ENCODE data around the gene MARCHF10.

The MARCHF10 gene

DNA sequence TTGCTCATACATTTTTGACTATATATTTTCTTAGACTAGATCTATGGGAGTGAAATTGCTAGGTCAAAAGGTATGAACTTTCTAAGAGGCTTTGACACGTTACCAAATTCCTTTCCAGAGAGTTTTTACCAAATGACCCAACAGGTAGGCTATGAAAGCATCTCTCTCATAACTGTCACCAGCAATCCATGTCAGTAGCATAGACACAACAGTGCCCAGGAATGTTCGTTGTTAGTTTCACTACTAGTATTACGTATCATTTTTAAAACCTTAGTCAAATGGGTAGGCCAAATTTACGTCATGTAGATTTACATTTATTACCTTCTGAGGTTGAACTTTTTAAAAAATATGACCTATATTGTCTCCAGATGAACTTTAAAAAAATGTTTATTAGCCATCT lies 66.8 kb downstream of the MARCHF10 start:
- H3K36me3 ChIP-seq (ENCODE audit: control insufficient read depth, insufficient read depth, low read length), result no peaks in the 10 kb centered on the region
- WGBS, 2 experiments, result 97% methylated on average over 4 of the region's 4 CpGs
- no peaks in the 10 kb centered on the region for H3K4me1 ChIP-seq (ENCODE audit: control insufficient read depth, insufficient read depth, low read length)
- H3K9me3 ChIP-seq (ENCODE audit: control insufficient read depth, low read length), result no peaks in the 10 kb centered on the region
- no peak overlapping the region for H3K27ac ChIP-seq (ENCODE audit: insufficient read depth, low read depth, low read length, poor library complexity, severe bottlenecking)
- H3K4me3 ChIP-seq (ENCODE audit: insufficient read depth, low read depth, low read length), result no peak overlapping the region
- H3K27me3 ChIP-seq (ENCODE audit: control insufficient read depth, insufficient read depth, low read length, poor library complexity, severe bottlenecking), result no peaks in the 10 kb centered on the region

DNA sequence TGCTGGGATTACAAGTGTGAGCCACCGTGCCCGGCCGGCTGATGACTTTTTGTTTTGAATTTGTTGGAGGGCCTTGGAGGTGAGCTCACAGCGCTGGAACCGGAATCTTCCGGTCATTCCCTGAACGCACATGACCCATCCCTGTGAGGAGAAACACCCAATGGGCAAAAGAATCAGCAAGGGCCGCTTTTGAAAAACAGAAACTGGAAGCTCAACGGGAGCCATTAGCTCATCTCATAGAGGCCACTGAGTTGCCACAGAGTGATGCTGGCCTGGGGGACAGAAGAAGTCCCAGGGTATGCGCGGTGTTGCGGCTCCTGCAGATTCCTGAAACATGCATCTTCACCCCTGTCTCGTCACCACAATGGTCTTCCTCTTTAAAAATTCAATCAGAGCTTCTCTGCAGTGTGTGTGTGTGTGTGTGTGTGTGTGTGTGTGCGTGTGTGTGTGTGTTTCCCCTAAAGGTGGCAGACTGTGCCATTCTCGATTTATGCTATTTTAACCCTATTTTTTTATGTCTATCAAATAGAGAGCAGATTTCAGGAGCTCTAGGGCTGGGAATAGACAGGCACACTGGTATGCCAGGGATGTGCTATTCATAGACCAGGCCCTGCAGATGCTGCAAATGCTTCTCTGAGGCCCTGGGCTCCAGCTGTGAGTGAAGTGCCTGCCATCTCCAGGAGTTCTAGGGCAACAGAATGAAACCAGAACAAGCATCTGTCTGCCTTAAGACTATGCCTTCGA lies 68.3 kb downstream of the MARCHF10 start:
- Histone ChIP-seq H3K4me3 (ENCODE audit: insufficient read depth, low read depth, low read length) (no peak overlapping the region), H3K27ac (ENCODE audit: insufficient read depth, low read depth, low read length, poor library complexity, severe bottlenecking) (no peak overlapping the region), H3K4me1 (ENCODE audit: control insufficient read depth, insufficient read depth, low read length) (no peaks in the 10 kb centered on the region), H3K27me3 (ENCODE audit: control insufficient read depth, insufficient read depth, low read length, poor library complexity, severe bottlenecking) (no peaks in the 10 kb centered on the region), H3K36me3 (ENCODE audit: control insufficient read depth, insufficient read depth, low read length) (no peaks in the 10 kb centered on the region), H3K9me3 (ENCODE audit: control insufficient read depth, low read length) (no peaks in the 10 kb centered on the region)
- 87 to 89% methylated on average over 14 to 16 of the region's 16 CpGs for WGBS, 2 experiments

DNA sequence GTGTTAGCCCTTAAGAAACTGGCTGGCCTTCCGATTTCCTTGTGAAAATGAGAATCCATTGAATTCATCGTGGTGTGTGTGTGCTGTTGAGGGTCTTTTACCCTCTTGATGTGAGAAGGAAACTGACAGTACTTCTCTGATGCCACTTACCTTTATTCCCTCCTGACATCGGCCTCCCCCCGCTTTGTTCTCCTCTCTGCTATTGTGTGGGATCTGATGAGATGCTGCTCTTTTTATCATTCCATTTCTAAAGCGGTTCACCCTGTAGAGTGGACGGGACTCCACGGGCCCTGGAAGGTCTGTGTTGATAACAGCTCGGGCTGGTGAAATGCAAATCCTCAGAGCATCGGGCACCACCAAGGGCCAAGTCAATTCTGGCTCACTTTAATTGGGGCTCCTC lies 69.8 kb downstream of the MARCHF10 start:
- Histone ChIP-seq H3K9me3 (ENCODE audit: control insufficient read depth, low read length) (no peaks in the 10 kb centered on the region), H3K27ac (ENCODE audit: insufficient read depth, low read depth, low read length, poor library complexity, severe bottlenecking) (no peak overlapping the region), H3K36me3 (ENCODE audit: control insufficient read depth, insufficient read depth, low read length) (no peaks in the 10 kb centered on the region), H3K27me3 (ENCODE audit: control insufficient read depth, insufficient read depth, low read length, poor library complexity, severe bottlenecking) (no peaks in the 10 kb centered on the region), H3K4me3 (ENCODE audit: insufficient read depth, low read depth, low read length) (no peak overlapping the region), H3K4me1 (ENCODE audit: control insufficient read depth, insufficient read depth, low read length) (no peaks in the 10 kb centered on the region)
- WGBS, 2 experiments, result 77 to 82% methylated on average over 9 of the region's 9 CpGs

- Histone ChIP-seq H3K9me3 (ENCODE audit: control insufficient read depth, low read length) (no peaks in the 10 kb centered on the region), H3K4me3 (ENCODE audit: insufficient read depth, low read depth, low read length) (no peak overlapping the region), H3K27me3 (ENCODE audit: control insufficient read depth, insufficient read depth, low read length, poor library complexity, severe bottlenecking) (no peaks in the 10 kb centered on the region), H3K36me3 (ENCODE audit: control insufficient read depth, insufficient read depth, low read length) (no peaks in the 10 kb centered on the region), H3K27ac (ENCODE audit: insufficient read depth, low read depth, low read length, poor library complexity, severe bottlenecking) (no peak overlapping the region), H3K4me1 (ENCODE audit: control insufficient read depth, insufficient read depth, low read length) (no peaks in the 10 kb centered on the region)
- WGBS, 2 experiments, result 92 to 95% methylated on average over 8 of the region's 8 CpGs
These were observed 70.6 kb downstream of the MARCHF10 start for GRCh38 chr17:62737513-62737912.

- Histone ChIP-seq H3K27ac (ENCODE audit: insufficient read depth, low read depth, low read length, poor library complexity, severe bottlenecking) (no peak overlapping the region), H3K4me3 (ENCODE audit: insufficient read depth, low read depth, low read length) (no peak overlapping the region), H3K4me1 (ENCODE audit: control insufficient read depth, insufficient read depth, low read length) (no peaks in the 10 kb centered on the region), H3K27me3 (ENCODE audit: control insufficient read depth, insufficient read depth, low read length, poor library complexity, severe bottlenecking) (no peaks in the 10 kb centered on the region), H3K9me3 (ENCODE audit: control insufficient read depth, low read length) (no peaks in the 10 kb centered on the region), H3K36me3 (ENCODE audit: control insufficient read depth, insufficient read depth, low read length) (no peaks in the 10 kb centered on the region)
- 78% methylated on average over 7 of the region's 7 CpGs for WGBS, 2 experiments
These were observed 73.0 kb downstream of the MARCHF10 start for GRCh38 chr17:62735044-62735651.

DNA sequence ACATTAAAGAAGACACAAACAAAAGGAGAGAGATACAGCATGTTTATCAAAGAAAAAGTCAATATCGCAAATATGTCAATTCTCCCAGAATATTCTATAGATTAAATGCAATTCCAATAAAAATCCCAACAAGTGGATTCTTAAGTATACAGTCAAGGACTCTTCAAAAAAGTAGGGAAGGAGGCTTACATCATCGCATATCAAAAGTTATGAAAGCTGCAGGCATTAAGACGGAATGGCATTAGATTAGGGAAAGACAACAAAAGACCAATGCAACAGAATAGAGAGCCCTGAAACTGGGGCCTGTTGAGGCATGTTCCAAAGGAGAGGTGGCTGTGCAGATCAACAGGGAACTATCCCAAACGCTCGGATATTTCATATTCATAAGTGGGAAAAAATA lies 76.0 kb downstream of the MARCHF10 start:
- H3K27me3 ChIP-seq (ENCODE audit: control insufficient read depth, insufficient read depth, low read length, poor library complexity, severe bottlenecking), result no peaks in the 10 kb centered on the region
- no peak overlapping the region for H3K27ac ChIP-seq (ENCODE audit: insufficient read depth, low read depth, low read length, poor library complexity, severe bottlenecking)
- H3K4me3 ChIP-seq (ENCODE audit: insufficient read depth, low read depth, low read length), result no peak overlapping the region
- 85 to 92% methylated on average over 5 of the region's 5 CpGs for WGBS, 2 experiments
- no peaks in the 10 kb centered on the region for H3K4me1 ChIP-seq (ENCODE audit: control insufficient read depth, insufficient read depth, low read length)
- H3K36me3 ChIP-seq (ENCODE audit: control insufficient read depth, insufficient read depth, low read length), result no peaks in the 10 kb centered on the region
- no peaks in the 10 kb centered on the region for H3K9me3 ChIP-seq (ENCODE audit: control insufficient read depth, low read length)

GRCh38 chr17:62727916-62728672 lies 80.0 kb downstream of the MARCHF10 start:
- Histone ChIP-seq H3K27ac (ENCODE audit: insufficient read depth, low read depth, low read length, poor library complexity, severe bottlenecking) (no peak overlapping the region), H3K27me3 (ENCODE audit: control insufficient read depth, insufficient read depth, low read length, poor library complexity, severe bottlenecking) (no peaks in the 10 kb centered on the region), H3K4me3 (ENCODE audit: insufficient read depth, low read depth, low read length) (no peak overlapping the region), H3K36me3 (ENCODE audit: control insufficient read depth, insufficient read depth, low read length) (no peaks in the 10 kb centered on the region), H3K9me3 (ENCODE audit: control insufficient read depth, low read length) (no peaks in the 10 kb centered on the region), H3K4me1 (ENCODE audit: control insufficient read depth, insufficient read depth, low read length) (peaks cover 6% of the 10 kb centered on the region)
- WGBS, 2 experiments, result 80 to 84% methylated on average over 6 of the region's 6 CpGs

GRCh38 chr17:62725791-62726249 lies 82.3 kb downstream of the MARCHF10 start:
- Histone ChIP-seq H3K4me3 (ENCODE audit: insufficient read depth, low read depth, low read length) (no peak overlapping the region), H3K36me3 (ENCODE audit: control insufficient read depth, insufficient read depth, low read length) (no peaks in the 10 kb centered on the region), H3K4me1 (ENCODE audit: control insufficient read depth, insufficient read depth, low read length) (peaks cover 6% of the 10 kb centered on the region), H3K27me3 (ENCODE audit: control insufficient read depth, insufficient read depth, low read length, poor library complexity, severe bottlenecking) (no peaks in the 10 kb centered on the region), H3K27ac (ENCODE audit: insufficient read depth, low read depth, low read length, poor library complexity, severe bottlenecking) (no peak overlapping the region), H3K9me3 (ENCODE audit: control insufficient read depth, low read length) (no peaks in the 10 kb centered on the region)
- 93 to 94% methylated on average over 4 of the region's 5 CpGs for WGBS, 2 experiments

DNA sequence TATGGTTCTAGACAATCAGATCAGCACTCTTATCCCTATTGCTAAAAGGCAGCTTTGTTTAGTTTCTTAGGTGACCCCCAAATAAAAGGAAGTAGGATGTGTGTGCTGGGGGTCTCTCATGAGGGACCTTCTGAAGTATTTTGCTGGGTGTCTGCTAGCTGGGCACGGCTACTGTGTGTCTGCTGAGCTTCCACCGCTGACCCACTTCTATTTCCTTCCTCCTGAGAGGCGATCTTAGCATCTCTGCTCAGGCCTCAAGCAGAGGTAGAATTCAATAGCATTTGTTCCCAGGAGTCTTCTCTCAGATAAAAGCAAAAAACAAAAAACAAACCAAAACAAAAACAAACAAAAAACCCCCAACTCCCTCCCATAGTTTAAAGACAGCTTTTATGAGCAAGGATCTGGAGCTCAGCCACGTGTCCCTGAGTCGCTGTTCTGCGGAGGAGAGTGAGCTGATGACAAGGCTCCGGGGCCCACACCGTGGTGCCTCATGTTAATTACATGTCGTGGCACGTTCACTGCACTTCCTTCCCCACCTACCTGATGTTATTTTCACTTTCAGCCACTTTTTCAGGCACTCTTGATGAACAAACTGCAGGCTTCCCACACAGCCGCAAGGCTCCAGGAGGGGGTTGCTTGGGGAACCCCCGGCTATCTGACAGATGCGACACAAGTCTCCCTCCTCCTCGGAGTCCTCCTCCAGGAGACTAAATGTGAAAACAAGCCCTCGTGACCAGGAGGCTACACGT lies 83.5 kb downstream of the MARCHF10 start:
- H3K4me3 ChIP-seq (ENCODE audit: insufficient read depth, low read depth, low read length), result no peak overlapping the region
- WGBS, 2 experiments, result 72 to 76% methylated on average over 16 of the region's 16 CpGs
- H3K4me1 ChIP-seq (ENCODE audit: control insufficient read depth, insufficient read depth, low read length), result peaks cover 6% of the 10 kb centered on the region
- no peaks in the 10 kb centered on the region for H3K36me3 ChIP-seq (ENCODE audit: control insufficient read depth, insufficient read depth, low read length)
- H3K27me3 ChIP-seq (ENCODE audit: control insufficient read depth, insufficient read depth, low read length, poor library complexity, severe bottlenecking), result no peaks in the 10 kb centered on the region
- no peaks in the 10 kb centered on the region for H3K9me3 ChIP-seq (ENCODE audit: control insufficient read depth, low read length)
- H3K27ac ChIP-seq (ENCODE audit: insufficient read depth, low read depth, low read length, poor library complexity, severe bottlenecking), result no peak overlapping the region

GRCh38 chr17:62723842-62724241 lies 84.3 kb downstream of the MARCHF10 start:
- H3K4me3 ChIP-seq (ENCODE audit: insufficient read depth, low read depth, low read length), result no peak overlapping the region
- H3K27ac ChIP-seq (ENCODE audit: insufficient read depth, low read depth, low read length, poor library complexity, severe bottlenecking), result no peak overlapping the region
- peaks cover 6% of the 10 kb centered on the region for H3K4me1 ChIP-seq (ENCODE audit: control insufficient read depth, insufficient read depth, low read length)
- no peaks in the 10 kb centered on the region for H3K27me3 ChIP-seq (ENCODE audit: control insufficient read depth, insufficient read depth, low read length, poor library complexity, severe bottlenecking)
- no peaks in the 10 kb centered on the region for H3K36me3 ChIP-seq (ENCODE audit: control insufficient read depth, insufficient read depth, low read length)
- WGBS, 2 experiments, result 62 to 70% methylated on average over 7 of the region's 7 CpGs
- H3K9me3 ChIP-seq (ENCODE audit: control insufficient read depth, low read length), result no peaks in the 10 kb centered on the region

Measured in ectodermal cell (in vitro differentiated cells).